CD8-positive, alpha-beta memory T cell (primary cell): ENCODE measurements around the gene ANXA9. TPM values are rescaled to one million over a fixed set of nuclear protein-coding genes. Genes with fewer than 3 reads are reported as not detected.

Experiments
- CTCF ChIA-PET: fragments of 350-600 bp; sonication (Branson Sonifier 250); formaldehyde crosslinking; loops from one replicate; lab custom pipeline; 2021; ENCODE audit warnings: antibody characterized with exemption; lab: Charles Lee
- POLR2A ChIA-PET: fragments of 350-600 bp; sonication (Branson Sonifier 250); formaldehyde crosslinking; loops from one replicate; lab custom pipeline; 2021; ENCODE audit warnings: antibody characterized with exemption; lab: Charles Lee
- DNase-seq, 5 donors: peaks; one replicate each; pipeline versions ENCODE4 v3.0.0 to v3.0.0-alpha.2; 2020 to 2022; ENCODE audit warnings: mixed read lengths in 1 of 5
- H3K27ac ChIP-seq: one replicate; pipeline ENCODE4 v1.7.0; 2013; ENCODE audit warnings: low read depth, mild to moderate bottlenecking, low read length, moderate library complexity
- H3K27me3 ChIP-seq: 2 replicates; pipeline ENCODE4 v1.7.0; 2013; ENCODE audit warnings: low read length, mild to moderate bottlenecking; ENCODE audit not compliant: insufficient read depth, poor library complexity, severe bottlenecking
- H3K36me3 ChIP-seq: 2 replicates; pipeline ENCODE4 v1.7.0; 2013; ENCODE audit warnings: mild to moderate bottlenecking, low read length, moderate library complexity; ENCODE audit not compliant: insufficient read depth
- H3K4me1 ChIP-seq: 2 replicates; pipeline ENCODE4 v1.7.0; 2013; ENCODE audit warnings: mild to moderate bottlenecking, low read length, moderate library complexity; ENCODE audit not compliant: insufficient read depth
- H3K4me3 ChIP-seq: 2 replicates; pipeline ENCODE4 v1.7.0; 2013; ENCODE audit warnings: mild to moderate bottlenecking, low read length
- H3K9me3 ChIP-seq: 2 replicates; pipeline ENCODE4 v1.7.0; 2013; ENCODE audit warnings: mild to moderate bottlenecking, low read length
- H3K27ac Mint-ChIP-seq, 8 donors: one replicate each; pipeline ENCODE4 v1.8.0; 2020 to 2021; ENCODE audit warnings: mixed read lengths in 8 of 8, mild to moderate bottlenecking in 6 of 8, inconsistent platforms in 3 of 8, moderate library complexity in 3 of 8
- H3K27me3 Mint-ChIP-seq, 2 donors: one replicate each; pipeline ENCODE4 v1.8.0; 2020 to 2021; ENCODE audit warnings: mixed read lengths in 2 of 2, mild to moderate bottlenecking in 1 of 2, moderate library complexity in 1 of 2
- H3K36me3 Mint-ChIP-seq, 3 donors: one replicate each; pipeline ENCODE4 v1.8.0; 2020 to 2021; ENCODE audit warnings: mixed read lengths in 3 of 3, inconsistent platforms in 1 of 3, mild to moderate bottlenecking in 1 of 3
- H3K4me1 Mint-ChIP-seq, 3 donors: one replicate each; pipeline ENCODE4 v1.8.0; 2020 to 2021; ENCODE audit warnings: mixed read lengths in 3 of 3, inconsistent platforms in 1 of 3, mild to moderate bottlenecking in 1 of 3
- H3K4me3 Mint-ChIP-seq, 7 donors: one replicate each; pipeline ENCODE4 v1.8.0; 2020 to 2021; ENCODE audit warnings: mixed read lengths in 7 of 7, mild to moderate bottlenecking in 6 of 7, moderate library complexity in 4 of 7, inconsistent platforms in 2 of 7
- H3K9me3 Mint-ChIP-seq, 5 donors: one replicate each; pipeline ENCODE4 v1.8.0; 2020 to 2022; ENCODE audit warnings: mixed read lengths in 5 of 5, mild to moderate bottlenecking in 3 of 5, moderate library complexity in 2 of 5, inconsistent platforms in 1 of 5
- polyA plus RNA-seq: library from polyadenylated mRNA; unstranded; fragments of 300-500 nt; fragmentation: Illumina TruSeq; gene quantifications from one replicate; pipeline ENCODE4 v1.2.3, GENCODE V29; 2021
- total RNA-seq, 2 experiments: library from RNA; stranded (reverse); gene quantifications; one replicate each; pipeline ENCODE4 v1.2.3, GENCODE V29; 2021

Gene ANXA9, protein sequence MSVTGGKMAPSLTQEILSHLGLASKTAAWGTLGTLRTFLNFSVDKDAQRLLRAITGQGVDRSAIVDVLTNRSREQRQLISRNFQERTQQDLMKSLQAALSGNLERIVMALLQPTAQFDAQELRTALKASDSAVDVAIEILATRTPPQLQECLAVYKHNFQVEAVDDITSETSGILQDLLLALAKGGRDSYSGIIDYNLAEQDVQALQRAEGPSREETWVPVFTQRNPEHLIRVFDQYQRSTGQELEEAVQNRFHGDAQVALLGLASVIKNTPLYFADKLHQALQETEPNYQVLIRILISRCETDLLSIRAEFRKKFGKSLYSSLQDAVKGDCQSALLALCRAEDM
- total RNA-seq (not detected), polyA plus RNA-seq (not detected)

DNA sequence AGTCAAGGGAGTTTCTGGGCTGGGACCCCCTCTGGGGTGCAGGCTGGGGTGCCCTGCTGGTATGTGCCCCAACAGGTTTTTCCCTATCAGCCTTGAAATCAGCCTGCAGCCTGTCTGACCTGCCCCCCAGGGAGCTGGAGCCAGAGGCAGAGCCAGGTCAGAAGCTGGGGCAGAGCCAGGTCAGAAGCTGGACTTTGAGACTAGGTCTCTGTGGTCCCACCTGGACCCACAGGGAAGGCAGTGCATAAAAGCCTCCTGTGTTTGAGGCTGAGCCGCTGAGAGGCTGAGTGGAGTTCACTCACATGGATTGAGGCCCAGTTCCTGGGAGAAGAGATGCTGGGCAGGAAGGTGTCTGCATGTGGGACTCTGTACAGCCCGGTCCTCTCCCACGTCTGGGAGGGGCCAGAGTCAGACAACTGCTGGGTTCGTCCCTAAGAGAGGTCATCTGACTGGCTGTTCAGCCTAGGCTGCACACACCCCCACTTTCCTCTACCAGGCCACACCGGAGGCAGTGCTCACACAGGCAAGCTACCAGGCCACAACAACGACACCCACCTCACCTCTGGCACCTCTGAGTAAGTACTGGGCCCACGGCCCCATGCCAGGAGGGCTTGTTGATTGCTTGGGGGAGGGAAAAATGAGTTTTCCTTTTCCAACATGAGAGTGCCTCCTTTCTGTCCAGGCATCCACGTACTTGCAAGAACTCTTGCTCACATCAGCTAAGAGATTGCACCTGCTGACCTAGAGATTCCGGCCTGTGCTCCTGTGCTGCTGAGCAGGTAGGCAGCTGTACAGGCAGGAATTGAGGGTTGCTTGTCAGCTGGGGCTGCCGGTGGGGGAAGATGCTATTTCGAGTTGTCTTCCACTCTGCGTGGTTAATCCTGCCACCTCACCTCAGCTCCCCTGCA is at the start of gene ANXA9:
TSS of gene ANXA9 (plus strand) at position 488 of the 908 bp plus-strand sequence. CDS start 814 bp downstream, outside the sequence.
- no peak for DNase-seq
- Histone ChIP-seq H3K27ac (no peak within 1 kb of the TSS), H3K36me3 (no peaks in the 10 kb centered on the region), H3K4me3 (no peak within 1 kb of the TSS), H3K27me3 (no peaks in the 10 kb centered on the region), H3K9me3 (no peaks in the 10 kb centered on the region), H3K4me1 (peaks cover 20% of the 10 kb centered on the region)
- ChIA-PET POLR2A (no interaction called here), CTCF (interaction anchor here (0.6 to 9.3 kb wide), 6 partner anchors 13 to 705 kb away, joined by 3 to 46 read pairs (median 3); no protein-coding TSS in a partner anchor)
- Mint-ChIP-seq H3K9me3 (no peaks in the 10 kb centered on the region), H3K4me1 (peaks cover 15 to 19% (median 18%) of the 10 kb centered on the region in 3 donors), H3K4me3 (no peak within 1 kb of the TSS), H3K27me3 (no peaks in the 10 kb centered on the region), H3K36me3 (no peaks in the 10 kb centered on the region), H3K27ac (peak within 1 kb of the TSS in 2 of 8 donors; percentile 24 to 83)

DNA sequence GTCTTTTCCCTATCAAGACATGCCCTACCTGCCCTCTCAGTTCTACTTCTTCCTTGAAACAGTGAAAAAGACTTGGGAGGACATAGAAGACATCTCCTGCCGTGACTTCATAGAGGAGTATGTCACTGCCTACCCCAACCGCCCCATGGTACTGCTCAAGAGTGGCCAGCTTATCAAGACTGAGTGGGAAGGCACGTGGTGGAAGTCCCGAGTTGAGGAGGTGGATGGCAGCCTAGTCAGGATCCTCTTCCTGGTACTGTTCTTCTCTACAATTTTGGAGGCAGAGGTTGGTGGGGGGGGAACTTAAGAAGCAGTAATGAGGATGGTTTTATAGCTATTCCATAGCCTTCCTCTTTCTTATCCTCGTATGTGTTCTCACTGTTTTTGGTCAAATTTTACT is 37.2 kb upstream of the ANXA9 start:
- H3K9me3 ChIP-seq: no peaks in the 10 kb centered on the region
- DNase-seq: no peak
- H3K4me1 Mint-ChIP-seq: no peaks in the 10 kb centered on the region
- H3K36me3 ChIP-seq: peaks cover 39% of the 10 kb centered on the region
- H3K4me3 ChIP-seq: no peak overlapping the region
- ChIA-PET CTCF (interaction anchor here (0.7 kb wide), 1 partner anchor 23 kb away, joined by 3 read pairs; no protein-coding TSS in a partner anchor), POLR2A (interaction anchor here (0.5 kb wide), 1 partner anchor 13 kb away, joined by 4 read pairs; no protein-coding TSS in a partner anchor)
- H3K4me1 ChIP-seq: no peaks in the 10 kb centered on the region
- H3K9me3 Mint-ChIP-seq: no peaks in the 10 kb centered on the region
- no peak overlapping the region for H3K4me3 Mint-ChIP-seq
- H3K27ac Mint-ChIP-seq: peak overlapping the region in 5 of 8 donors; percentile 1 to 47 (median 15)
- no peak overlapping the region for H3K27ac ChIP-seq
- no peaks in the 10 kb centered on the region for H3K27me3 ChIP-seq
- peaks cover 10 to 83% (median 35%) of the 10 kb centered on the region in 3 donors for H3K36me3 Mint-ChIP-seq
- H3K27me3 Mint-ChIP-seq: no peaks in the 10 kb centered on the region

DNA sequence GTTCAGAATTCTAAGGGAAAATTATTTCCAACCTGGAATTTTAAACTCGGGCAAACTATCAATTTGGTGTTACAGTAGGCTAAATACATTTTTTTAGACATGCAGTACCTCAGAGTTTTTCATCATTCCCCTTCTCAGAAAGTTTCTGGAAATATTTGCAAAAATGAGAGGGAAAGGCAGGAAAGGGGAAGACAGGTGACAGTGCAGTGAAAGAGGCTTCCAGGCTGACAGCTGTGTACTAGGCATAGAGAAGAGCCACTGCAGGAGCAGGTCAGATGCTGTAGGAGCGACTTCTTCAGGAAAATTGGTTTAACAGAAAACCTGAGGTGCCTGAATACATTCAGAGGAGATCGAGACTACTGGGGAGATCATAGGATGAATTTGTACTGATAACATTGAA is 27.4 kb upstream of the ANXA9 start:
- Histone ChIP-seq H3K4me3 (no peak overlapping the region), H3K36me3 (peaks cover 30% of the 10 kb centered on the region), H3K27me3 (no peaks in the 10 kb centered on the region), H3K4me1 (no peaks in the 10 kb centered on the region), H3K9me3 (no peaks in the 10 kb centered on the region), H3K27ac (no peak overlapping the region)
- Mint-ChIP-seq H3K9me3 (no peaks in the 10 kb centered on the region), H3K27ac (peak overlapping the region in 1 of 8 donors; percentile 27), H3K36me3 (peaks cover 9 to 81% (median 25%) of the 10 kb centered on the region in 3 donors), H3K27me3 (no peaks in the 10 kb centered on the region), H3K4me3 (no peak overlapping the region), H3K4me1 (no peaks in the 10 kb centered on the region)
- ChIA-PET POLR2A (no interaction called here), CTCF (no interaction called here)
- DNase-seq: no peak

DNA sequence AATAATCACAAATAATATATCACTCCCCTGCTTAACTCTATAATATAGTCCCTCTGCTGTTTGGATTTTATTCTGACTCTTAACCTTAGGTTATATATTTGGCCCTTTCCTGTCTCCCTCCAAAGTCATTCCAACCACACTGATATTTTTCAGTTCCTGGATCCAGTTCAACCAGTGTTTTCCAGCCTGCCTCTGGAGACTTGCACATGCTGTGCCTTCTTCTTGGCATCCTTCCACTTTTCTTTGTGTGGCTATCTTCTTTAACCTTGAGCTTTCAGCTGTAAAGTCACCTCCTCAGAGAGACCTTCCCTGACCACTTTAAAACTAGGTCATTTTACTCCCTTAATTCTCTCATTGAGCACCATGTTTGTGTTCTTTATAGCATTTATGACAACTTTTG is 26.8 kb upstream of the ANXA9 start:
- Mint-ChIP-seq H3K4me3 (no peak overlapping the region), H3K27me3 (no peaks in the 10 kb centered on the region), H3K9me3 (no peaks in the 10 kb centered on the region), H3K4me1 (no peaks in the 10 kb centered on the region), H3K36me3 (peaks cover 9 to 80% (median 25%) of the 10 kb centered on the region in 3 donors), H3K27ac (peak overlapping the region in 3 of 8 donors; percentile 23 to 72 (median 42))
- Histone ChIP-seq H3K36me3 (peaks cover 26% of the 10 kb centered on the region), H3K4me1 (no peaks in the 10 kb centered on the region), H3K27me3 (no peaks in the 10 kb centered on the region), H3K27ac (no peak overlapping the region), H3K9me3 (no peaks in the 10 kb centered on the region), H3K4me3 (no peak overlapping the region)
- ChIA-PET POLR2A (no interaction called here), CTCF (no interaction called here)
- no peak for DNase-seq

DNA sequence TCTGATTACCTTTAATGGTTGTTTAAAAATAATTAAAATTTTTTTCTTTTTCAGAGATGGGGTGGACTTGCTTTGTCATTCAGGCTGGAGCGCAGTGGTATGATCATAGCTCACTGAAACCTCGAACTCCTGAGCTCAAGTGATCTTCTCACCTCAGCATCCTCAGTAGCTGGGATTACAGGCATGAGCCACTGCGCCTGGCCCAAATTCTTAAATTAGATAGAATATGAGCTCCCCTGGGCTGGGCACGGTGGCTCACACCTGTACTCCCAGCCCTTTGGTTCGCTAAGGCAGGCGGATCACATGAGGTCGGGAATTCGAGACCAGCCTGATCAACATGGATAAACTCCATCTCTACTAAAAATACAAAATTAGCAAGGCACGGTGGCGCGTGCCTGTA is 24.4 kb upstream of the ANXA9 start:
- Mint-ChIP-seq H3K4me3 (no peak overlapping the region), H3K9me3 (no peaks in the 10 kb centered on the region), H3K27ac (no peak overlapping the region), H3K27me3 (no peaks in the 10 kb centered on the region), H3K36me3 (peaks cover 5 to 78% (median 25%) of the 10 kb centered on the region in 3 donors), H3K4me1 (no peaks in the 10 kb centered on the region)
- Histone ChIP-seq H3K9me3 (no peaks in the 10 kb centered on the region), H3K27ac (no peak overlapping the region), H3K36me3 (peaks cover 25% of the 10 kb centered on the region), H3K27me3 (no peaks in the 10 kb centered on the region), H3K4me1 (no peaks in the 10 kb centered on the region), H3K4me3 (no peak overlapping the region)
- ChIA-PET CTCF (no interaction called here), POLR2A (interaction anchor here (0.6 to 0.9 kb wide), 3 partner anchors 17 to 343 kb away, joined by 3 to 6 read pairs (median 5); no protein-coding TSS in a partner anchor)
- no peak for DNase-seq

DNA sequence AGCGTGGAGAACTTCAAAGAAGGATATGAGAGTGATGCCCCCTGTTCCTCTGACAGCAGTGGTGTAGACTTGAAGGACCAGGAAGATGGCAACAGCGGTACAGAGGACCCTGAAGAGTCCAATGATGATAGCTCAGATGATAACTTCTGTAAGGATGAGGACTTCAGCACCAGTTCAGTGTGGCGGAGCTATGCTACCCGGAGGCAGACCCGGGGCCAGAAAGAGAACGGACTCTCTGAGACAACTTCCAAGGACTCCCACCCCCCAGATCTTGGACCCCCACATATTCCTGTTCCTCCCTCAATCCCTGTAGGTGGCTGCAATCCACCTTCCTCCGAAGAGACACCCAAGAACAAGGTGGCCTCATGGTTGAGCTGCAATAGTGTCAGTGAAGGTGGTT is 21.4 kb upstream of the ANXA9 start:
- Histone ChIP-seq H3K27me3 (no peaks in the 10 kb centered on the region), H3K4me1 (no peaks in the 10 kb centered on the region), H3K36me3 (peaks cover 40% of the 10 kb centered on the region), H3K27ac (no peak overlapping the region), H3K4me3 (no peak overlapping the region), H3K9me3 (no peaks in the 10 kb centered on the region)
- POLR2A ChIA-PET: no interaction called here
- no peak for DNase-seq
- Mint-ChIP-seq H3K27ac (peak overlapping the region in 2 of 8 donors; percentile 2 to 61), H3K4me1 (no peaks in the 10 kb centered on the region), H3K4me3 (no peak overlapping the region), H3K27me3 (no peaks in the 10 kb centered on the region), H3K9me3 (no peaks in the 10 kb centered on the region), H3K36me3 (peaks cover 5 to 81% (median 21%) of the 10 kb centered on the region in 3 donors)
- CTCF ChIA-PET: no interaction called here

DNA sequence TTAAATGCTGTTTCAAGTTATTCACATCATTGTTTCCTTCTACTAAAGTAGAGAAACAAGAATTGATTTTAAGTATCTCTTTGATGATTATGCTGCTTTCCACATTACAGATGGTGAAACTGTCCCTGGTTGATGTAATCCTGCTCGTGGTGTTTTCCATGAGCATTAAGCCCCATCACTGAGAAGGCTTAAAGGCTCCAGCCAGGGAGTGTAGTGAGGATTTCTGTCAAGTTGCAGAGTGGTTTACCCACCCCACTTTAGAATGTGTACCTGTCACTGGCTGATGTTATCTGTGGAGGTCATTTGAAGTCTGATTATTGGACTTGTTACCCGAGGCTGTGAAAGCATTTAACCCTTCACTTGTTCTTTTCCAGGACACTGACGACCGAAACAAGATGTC is 20.3 kb upstream of the ANXA9 start:
- POLR2A ChIA-PET: no interaction called here
- H3K9me3 ChIP-seq: no peaks in the 10 kb centered on the region
- Mint-ChIP-seq H3K4me1 (no peaks in the 10 kb centered on the region), H3K27me3 (no peaks in the 10 kb centered on the region), H3K27ac (peak overlapping the region in 2 of 8 donors; percentile 55 to 73), H3K4me3 (no peak overlapping the region), H3K36me3 (peaks cover 5 to 86% (median 26%) of the 10 kb centered on the region in 3 donors), H3K9me3 (no peaks in the 10 kb centered on the region)
- H3K27ac ChIP-seq: no peak overlapping the region
- no peak for DNase-seq
- peaks cover 50% of the 10 kb centered on the region for H3K36me3 ChIP-seq
- H3K27me3 ChIP-seq: no peaks in the 10 kb centered on the region
- CTCF ChIA-PET: no interaction called here
- no peak overlapping the region for H3K4me3 ChIP-seq
- H3K4me1 ChIP-seq: no peaks in the 10 kb centered on the region
